Pancreas (tissue), 10 donors: ENCODE measurements around the gene TSHZ1. TPM values are rescaled to one million over a fixed set of nuclear protein-coding genes. Genes with fewer than 3 reads are reported as not detected.

ENCODE experiments used
- ATAC-seq, 4 donors: fragments of 200-7000 bp; cut with Tn5 transposase; one replicate each; pipeline versions ENCODE4 v1.8.0 to v1.9.1; 2020; ENCODE audit warnings: mild to moderate bottlenecking in 4 of 4, moderate library complexity in 4 of 4
- DNase-seq, 6 donors: peaks; one replicate each; pipeline ENCODE4 v3.0.0-alpha.2; 2020
- FAIRE-seq: peaks from 2 replicates; lab custom pipeline; 2012; peaks lifted over from hg19 to GRCh38; lab: Jason Lieb, UNC
- H3K27ac ChIP-seq, 4 donors: fragments of 200-600 bp; sonication (generic); 1 replicate in 3 of 4; 2 replicates in 1 of 4; pipeline versions ENCODE4 v1.5.0 to v1.8.0; 2020
- H3K27me3 ChIP-seq, 4 donors: fragments of 200-600 bp; one replicate each; pipeline ENCODE4 v1.8.0; 2021
- H3K36me3 ChIP-seq, 3 donors: fragments of 200-600 bp; sonication (generic) in 1 of 3; one replicate each; pipeline versions ENCODE4 v1.5.0 to v1.8.0; 2020 to 2021
- H3K4me1 ChIP-seq, 3 donors: fragments of 200-600 bp; one replicate each; pipeline ENCODE4 v1.8.0; 2021
- H3K4me3 ChIP-seq, 4 donors: fragments of 200-600 bp; sonication (generic) in 2 of 4; one replicate each; pipeline versions ENCODE4 v1.5.0 to v1.8.0; 2020 to 2021
- H3K9me3 ChIP-seq, 4 donors: fragments of 200-600 bp; one replicate each; pipeline ENCODE4 v1.8.0; 2021
- WGBS, 2 donors: extraction: QIAGEN DNeasy Blood & Tissue Kit; methylation state at CpG; one replicate each; pipeline ENCODE4 v1.1.7; 2013; 5-methylcytosine and 5-hydroxymethylcytosine counted together
- intact Hi-C, 3 donors: fragments of 100-400 bp; cut with DNase I; formaldehyde crosslinking; loops; one replicate each; pipeline versions ENCODE4 v1.11.1 to v1.14.2; 2022
- polyA plus RNA-seq, 2 donors: library from polyadenylated mRNA; stranded (reverse); fragments of 200-250 nt; gene quantifications; one replicate each; pipeline ENCODE4 v1.2.3, GENCODE V29; 2013
- total RNA-seq, 6 donors: library from RNA; stranded (reverse); fragmentation: NEBNext Ultra II Directional in 4 of 6; extraction: Animal tissue kit (Norgen Biotek cat#: 25700) in 4 of 6; gene quantifications; one replicate each; pipeline versions ENCODE4 v1.2.1 to v1.2.4, GENCODE V29; 2021 to 2023
- TF ChIP-seq, protein P1 (sequence below), 4 donors: fragments of 200-600 bp; sonication (generic) in 3 of 4; IDR thresholded peaks; one replicate each; pipeline versions ENCODE4 v1.5.0 to v1.8.0; 2021; ENCODE audit warnings: antibody characterized with exemption in 4 of 4
- donor health status: healthy with polysubstance abuse.
- donor health status: DM: no; HTN: no; CAD: no; lungs with moderate emphysema.
- donor health status: DM: no; HTN: no; CAD: no.
- donor health status: control.
- donor health status: control.
- donor health status: Bipolar disorder and iron deficiency.
- donor health status: DM: yes; HTN: yes; CAD: no.
- donor health status: DM: no; HTN: no; CAD: no.
- donor health status: DM: no; HTN: no; CAD: no.
- donor health status: DM: yes; HTN: yes; CAD: no.

Gene TSHZ1
- total and polyA plus RNA-seq, 8 donors = 4.7 to 13.6 (median 7.6) TPM

DNA sequence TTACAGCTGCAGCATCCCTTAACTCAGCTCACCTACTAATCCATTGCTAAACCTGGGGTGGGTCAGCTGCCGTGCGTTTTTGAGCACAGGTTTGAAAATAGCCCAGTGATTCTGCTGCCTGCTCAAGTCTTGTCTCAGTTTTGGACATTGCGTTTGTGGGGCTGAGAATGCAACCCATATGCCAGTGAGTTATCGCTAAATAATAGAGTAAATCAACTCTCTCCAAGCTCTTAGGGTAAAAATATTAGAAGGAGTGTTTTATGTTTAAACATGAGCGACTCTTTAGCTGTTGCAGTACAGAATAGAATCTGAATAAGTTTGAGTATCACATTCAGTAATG, 2.1 kb downstream of the TSHZ1 start:
- no peaks in the 10 kb centered on the region for H3K9me3 ChIP-seq
- peaks cover 0 to 37% (median 35%) of the 10 kb centered on the region in 3 donors for H3K4me1 ChIP-seq
- H3K27me3 ChIP-seq = no peaks in the 10 kb centered on the region
- peak overlapping the region in 2 of 4 donors; percentile 73 to 80 for H3K27ac ChIP-seq
- TF ChIP-seq, protein P1, sequence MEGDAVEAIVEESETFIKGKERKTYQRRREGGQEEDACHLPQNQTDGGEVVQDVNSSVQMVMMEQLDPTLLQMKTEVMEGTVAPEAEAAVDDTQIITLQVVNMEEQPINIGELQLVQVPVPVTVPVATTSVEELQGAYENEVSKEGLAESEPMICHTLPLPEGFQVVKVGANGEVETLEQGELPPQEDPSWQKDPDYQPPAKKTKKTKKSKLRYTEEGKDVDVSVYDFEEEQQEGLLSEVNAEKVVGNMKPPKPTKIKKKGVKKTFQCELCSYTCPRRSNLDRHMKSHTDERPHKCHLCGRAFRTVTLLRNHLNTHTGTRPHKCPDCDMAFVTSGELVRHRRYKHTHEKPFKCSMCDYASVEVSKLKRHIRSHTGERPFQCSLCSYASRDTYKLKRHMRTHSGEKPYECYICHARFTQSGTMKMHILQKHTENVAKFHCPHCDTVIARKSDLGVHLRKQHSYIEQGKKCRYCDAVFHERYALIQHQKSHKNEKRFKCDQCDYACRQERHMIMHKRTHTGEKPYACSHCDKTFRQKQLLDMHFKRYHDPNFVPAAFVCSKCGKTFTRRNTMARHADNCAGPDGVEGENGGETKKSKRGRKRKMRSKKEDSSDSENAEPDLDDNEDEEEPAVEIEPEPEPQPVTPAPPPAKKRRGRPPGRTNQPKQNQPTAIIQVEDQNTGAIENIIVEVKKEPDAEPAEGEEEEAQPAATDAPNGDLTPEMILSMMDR (IDR thresholded peaks at IDR 0.05) = no peak
- intact Hi-C loops = no loop called here
- no peaks in the 10 kb centered on the region for H3K36me3 ChIP-seq
- peak overlapping the region in 2 of 4 donors; percentile 82 to 93 for H3K4me3 ChIP-seq
- ATAC-seq (no peak), DNase-seq (no peak), FAIRE-seq (no peak)
- 25 to 37% methylated on average over 5 of the region's 5 CpGs for whole genome bisulfite sequencing, 2 donors

DNA sequence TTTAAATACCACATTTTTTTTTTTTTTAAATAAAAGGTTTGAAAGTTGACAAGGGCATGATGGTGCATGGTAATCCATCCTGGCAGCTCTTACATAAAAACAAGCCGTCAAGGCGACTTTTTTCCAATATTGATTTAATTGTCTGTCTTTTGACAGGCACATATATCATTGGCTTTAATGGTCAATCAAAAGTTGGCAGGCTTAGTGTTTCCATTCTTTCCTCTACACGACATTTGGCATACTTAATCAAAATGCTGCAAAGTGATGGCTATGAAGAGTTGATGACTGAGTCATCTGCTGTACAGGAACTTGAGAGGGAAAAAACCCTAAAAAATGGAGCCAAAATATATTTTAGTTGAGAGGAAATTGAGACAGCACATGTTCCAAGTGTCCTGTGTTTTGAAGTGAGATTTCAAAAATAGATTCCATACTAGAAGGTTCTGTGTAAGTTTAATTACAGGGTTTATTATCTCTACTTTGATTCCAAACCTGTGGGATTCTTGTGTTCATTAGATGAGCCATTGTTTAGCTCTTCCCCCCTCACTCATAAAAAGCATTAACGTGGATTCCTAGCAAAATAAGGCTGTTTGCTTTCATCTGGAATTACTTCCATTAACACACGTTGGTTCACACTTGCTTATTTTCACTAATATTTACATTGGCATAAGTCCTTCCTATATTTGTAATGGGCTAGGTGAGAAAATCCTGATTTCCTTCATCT, 3.2 kb downstream of the TSHZ1 start:
- intact Hi-C loops = no loop called here
- ATAC-seq (peak in 3 of 4 donors; percentile 3 to 20 (median 8)), FAIRE-seq (no peak), DNase-seq (no peak)
- peaks cover 0 to 43% (median 35%) of the 10 kb centered on the region in 3 donors for H3K4me1 ChIP-seq
- no peaks in the 10 kb centered on the region for H3K9me3 ChIP-seq
- no peaks in the 10 kb centered on the region for H3K36me3 ChIP-seq
- WGBS, 2 donors = 5 to 8% methylated on average over 5 of the region's 5 CpGs
- TF ChIP-seq, protein P1 (IDR thresholded peaks at IDR 0.05) = no peak
- no peaks in the 10 kb centered on the region for H3K27me3 ChIP-seq
- peak overlapping the region in 1 of 4 donors; percentile 82 for H3K4me3 ChIP-seq
- peak overlapping the region in 2 of 4 donors; percentile 73 to 80 for H3K27ac ChIP-seq

DNA sequence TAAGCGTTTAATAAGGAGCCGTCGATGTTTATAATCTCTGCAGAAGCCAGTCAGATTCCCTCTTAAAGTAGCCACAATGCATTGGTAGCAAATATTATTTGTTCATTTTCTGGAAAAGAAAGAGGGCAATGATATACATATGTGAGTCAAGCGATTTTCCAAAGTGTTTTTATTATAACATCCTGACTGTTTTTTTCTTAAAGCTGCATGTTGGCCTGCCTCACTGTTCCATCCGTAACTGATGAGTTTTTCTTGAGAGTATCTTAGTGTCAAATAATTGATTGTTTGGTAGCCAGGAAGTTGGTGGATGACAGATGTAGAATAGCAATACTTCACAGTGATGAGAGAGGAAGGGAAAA, 3.7 kb downstream of the TSHZ1 start:
- Histone ChIP-seq H3K27ac (peak overlapping the region in 2 of 4 donors; percentile 73 to 80), H3K4me1 (peaks cover 2 to 43% (median 37%) of the 10 kb centered on the region in 3 donors), H3K9me3 (no peaks in the 10 kb centered on the region), H3K36me3 (no peaks in the 10 kb centered on the region), H3K27me3 (no peaks in the 10 kb centered on the region), H3K4me3 (no peak overlapping the region)
- intact Hi-C loops = no loop called here
- WGBS, 2 donors = 29 to 32% methylated on average over 5 of the region's 5 CpGs
- FAIRE-seq (no peak), DNase-seq (no peak), ATAC-seq (no peak)
- TF ChIP-seq, protein P1 (IDR thresholded peaks at IDR 0.05) = no peak

DNA sequence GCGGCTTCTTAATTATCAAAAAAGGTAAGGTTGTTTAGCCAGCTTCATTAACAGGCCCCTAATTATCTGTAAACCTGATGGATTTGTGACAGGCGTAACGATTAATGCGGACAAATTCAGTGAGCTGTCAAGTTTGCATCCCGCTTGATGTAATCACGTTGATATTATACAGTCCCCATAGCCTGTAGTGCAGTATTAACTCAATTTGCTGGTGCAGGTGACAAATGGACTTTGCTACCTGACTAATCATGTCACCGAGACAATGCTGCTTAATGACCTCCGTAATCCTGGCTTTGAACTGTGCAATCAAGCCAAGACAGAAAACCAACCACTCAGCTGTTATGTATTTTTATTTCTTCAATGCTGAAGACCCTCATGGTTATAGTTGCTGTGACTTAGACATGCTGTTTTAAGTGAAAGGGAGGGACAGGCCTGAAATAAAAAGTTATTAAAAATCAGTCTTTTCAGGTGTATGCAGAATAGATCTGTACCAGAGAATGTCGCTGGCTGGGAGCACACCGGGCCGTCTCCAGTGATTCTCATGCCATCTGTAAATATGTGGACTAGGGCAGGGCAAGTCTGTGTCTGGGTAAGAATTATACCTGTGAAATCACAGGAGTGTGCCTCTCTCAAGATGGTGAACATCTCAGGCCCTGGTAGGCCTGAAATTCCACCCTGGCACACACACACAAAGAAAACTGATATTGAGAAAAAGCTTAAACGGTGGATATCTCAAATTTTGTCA, 4.3 kb downstream of the TSHZ1 start:
- no peaks in the 10 kb centered on the region for H3K27me3 ChIP-seq
- no peak for DNase-seq
- peak overlapping the region in 2 of 4 donors; percentile 73 to 80 for H3K27ac ChIP-seq
- ATAC-seq = peak; percentile 38 to 69 (median 49)
- no peak overlapping the region for H3K4me3 ChIP-seq
- 41 to 43% methylated on average over 12 of the region's 12 CpGs for WGBS, 2 donors
- no peak for FAIRE-seq
- no peaks in the 10 kb centered on the region for H3K36me3 ChIP-seq
- peaks cover 4 to 43% (median 42%) of the 10 kb centered on the region in 3 donors for H3K4me1 ChIP-seq
- TF ChIP-seq, protein P1 (IDR thresholded peaks at IDR 0.05) = no peak
- intact Hi-C loops = no loop called here
- H3K9me3 ChIP-seq = no peaks in the 10 kb centered on the region
